GM12891 (cell line): Measurements from ENCODE around the gene SPTBN4.

Experiments
- POLR2A ChIP-seq: IDR thresholded peaks from 2 replicates; pipeline ENCODE4 v1.6.1; 2011; ENCODE audit warnings: low read depth, low read length, control low read depth
- POLR2AphosphoS5 ChIP-seq: IDR thresholded peaks from 2 replicates; pipeline ENCODE4 v1.6.1; 2011; ENCODE audit warnings: low read depth, low read length, control low read depth

- TF ChIP-seq POLR2A: no peak
- TF ChIP-seq POLR2AphosphoS5: no peak
Measured at GRCh38 chr19:40525234-40526051, 58.6 kb downstream of the SPTBN4 start.
